WTC11 (cell line): ENCODE measurements around the gene ARHGAP45.

Experiments used
- ELF4 ChIP-seq: sonication (generic); formaldehyde crosslinking; IDR thresholded peaks from 2 replicates; pipeline ENCODE4 v1.8.1; 2022; ENCODE audit warnings: low read depth, mild to moderate bottlenecking, moderate library complexity, missing genetic modification reagents
- TF ChIP-seq, protein P1 (sequence below): fragments of 200-600 bp; IDR thresholded peaks from 2 replicates; pipeline ENCODE4 v1.8.0; 2022; ENCODE audit warnings: antibody characterized with exemption

DNA sequence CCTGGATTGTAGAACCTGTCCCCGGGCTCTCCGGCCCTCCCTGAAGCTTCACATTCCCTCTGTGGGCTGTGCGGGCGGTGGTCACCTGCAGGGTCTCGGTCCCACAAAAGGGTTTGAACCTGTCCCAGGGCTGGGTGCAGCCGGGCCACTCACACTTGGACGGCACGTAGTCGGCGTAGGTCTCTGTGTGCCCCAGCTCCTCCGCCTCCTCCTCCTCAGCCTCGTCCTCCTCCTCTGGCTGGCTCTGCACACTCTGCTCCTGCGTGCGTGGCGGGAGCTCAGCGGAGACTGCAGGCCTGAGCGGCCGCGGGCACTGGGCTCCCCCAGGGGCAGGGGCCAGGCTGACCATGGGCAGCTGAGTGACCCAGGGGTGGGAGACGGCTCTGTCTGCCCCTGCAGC, 56.4 kb downstream of the ARHGAP45 start:
- TF ChIP-seq, protein P1, sequence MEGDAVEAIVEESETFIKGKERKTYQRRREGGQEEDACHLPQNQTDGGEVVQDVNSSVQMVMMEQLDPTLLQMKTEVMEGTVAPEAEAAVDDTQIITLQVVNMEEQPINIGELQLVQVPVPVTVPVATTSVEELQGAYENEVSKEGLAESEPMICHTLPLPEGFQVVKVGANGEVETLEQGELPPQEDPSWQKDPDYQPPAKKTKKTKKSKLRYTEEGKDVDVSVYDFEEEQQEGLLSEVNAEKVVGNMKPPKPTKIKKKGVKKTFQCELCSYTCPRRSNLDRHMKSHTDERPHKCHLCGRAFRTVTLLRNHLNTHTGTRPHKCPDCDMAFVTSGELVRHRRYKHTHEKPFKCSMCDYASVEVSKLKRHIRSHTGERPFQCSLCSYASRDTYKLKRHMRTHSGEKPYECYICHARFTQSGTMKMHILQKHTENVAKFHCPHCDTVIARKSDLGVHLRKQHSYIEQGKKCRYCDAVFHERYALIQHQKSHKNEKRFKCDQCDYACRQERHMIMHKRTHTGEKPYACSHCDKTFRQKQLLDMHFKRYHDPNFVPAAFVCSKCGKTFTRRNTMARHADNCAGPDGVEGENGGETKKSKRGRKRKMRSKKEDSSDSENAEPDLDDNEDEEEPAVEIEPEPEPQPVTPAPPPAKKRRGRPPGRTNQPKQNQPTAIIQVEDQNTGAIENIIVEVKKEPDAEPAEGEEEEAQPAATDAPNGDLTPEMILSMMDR = no peak
- TF ChIP-seq ELF4 (CRISPR knock-in tag) = no peak
